Gastroesophageal sphincter (tissue), 3 donors: Measurements from ENCODE around the gene CRLF2.

Source experiments
- EP300 ChIP-seq: sonication (generic); formaldehyde crosslinking; IDR thresholded peaks from one replicate; pipeline ENCODE4 v1.6.1; 2017; ENCODE audit warnings: antibody characterized with exemption, mild to moderate bottlenecking
- POLR2A ChIP-seq, 2 donors: fragments of 450-650 bp; IDR thresholded peaks; one replicate each; pipeline ENCODE4 v1.6.1; 2017; ENCODE audit warnings: antibody characterized with exemption in 2 of 2, mild to moderate bottlenecking in 2 of 2, moderate library complexity in 1 of 2
- POLR2AphosphoS5 ChIP-seq: sonication (generic); formaldehyde crosslinking; IDR thresholded peaks from one replicate; pipeline ENCODE4 v1.6.1; 2017; ENCODE audit warnings: antibody characterized with exemption
- TF ChIP-seq, protein P1 (sequence below), 4 experiments: fragments of 200-600 bp in 2 of 4; fragments of 450-650 bp in 2 of 4; sonication (generic) in 1 of 4; IDR thresholded peaks; one replicate each; pipeline ENCODE4 v1.5.1; 2017 to 2019; ENCODE audit warnings: antibody characterized with exemption in 4 of 4, mild to moderate bottlenecking in 2 of 4, moderate library complexity in 2 of 4

DNA sequence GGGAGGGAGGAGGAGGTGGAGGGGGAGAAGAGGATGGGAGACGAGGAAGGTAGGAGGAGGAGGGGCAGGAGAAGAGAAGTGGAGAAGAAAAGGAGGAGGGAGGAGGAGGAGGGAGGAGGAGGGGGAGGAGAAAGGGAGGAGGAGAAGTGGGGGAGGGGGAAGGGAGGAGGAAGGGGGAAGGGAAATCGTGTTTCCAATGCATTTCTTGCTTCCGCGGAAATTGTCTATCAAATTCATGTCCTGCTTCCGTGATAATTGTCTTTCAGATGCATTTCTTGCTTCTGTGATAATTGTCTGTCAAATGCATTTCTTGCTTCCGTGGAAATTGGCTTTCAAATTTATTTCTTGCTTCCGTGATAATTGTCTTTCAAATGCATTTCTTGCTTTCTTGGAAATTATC, 43.3 kb downstream of the CRLF2 start:
- TF ChIP-seq, protein P1, sequence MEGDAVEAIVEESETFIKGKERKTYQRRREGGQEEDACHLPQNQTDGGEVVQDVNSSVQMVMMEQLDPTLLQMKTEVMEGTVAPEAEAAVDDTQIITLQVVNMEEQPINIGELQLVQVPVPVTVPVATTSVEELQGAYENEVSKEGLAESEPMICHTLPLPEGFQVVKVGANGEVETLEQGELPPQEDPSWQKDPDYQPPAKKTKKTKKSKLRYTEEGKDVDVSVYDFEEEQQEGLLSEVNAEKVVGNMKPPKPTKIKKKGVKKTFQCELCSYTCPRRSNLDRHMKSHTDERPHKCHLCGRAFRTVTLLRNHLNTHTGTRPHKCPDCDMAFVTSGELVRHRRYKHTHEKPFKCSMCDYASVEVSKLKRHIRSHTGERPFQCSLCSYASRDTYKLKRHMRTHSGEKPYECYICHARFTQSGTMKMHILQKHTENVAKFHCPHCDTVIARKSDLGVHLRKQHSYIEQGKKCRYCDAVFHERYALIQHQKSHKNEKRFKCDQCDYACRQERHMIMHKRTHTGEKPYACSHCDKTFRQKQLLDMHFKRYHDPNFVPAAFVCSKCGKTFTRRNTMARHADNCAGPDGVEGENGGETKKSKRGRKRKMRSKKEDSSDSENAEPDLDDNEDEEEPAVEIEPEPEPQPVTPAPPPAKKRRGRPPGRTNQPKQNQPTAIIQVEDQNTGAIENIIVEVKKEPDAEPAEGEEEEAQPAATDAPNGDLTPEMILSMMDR (IDR thresholded peaks at IDR 0.05) = no peak
- TF ChIP-seq POLR2AphosphoS5 (no peak), POLR2A (IDR thresholded peaks at IDR 0.05) (no peak), EP300 (no peak)
